ENCODE results near the gene PRR33.
"Not testable (repeated sequence)": the region's sequence is repeated elsewhere in the genome, so short reads cannot be mapped to it uniquely, and the experiment has no call there.

Gene PRR33

DNA sequence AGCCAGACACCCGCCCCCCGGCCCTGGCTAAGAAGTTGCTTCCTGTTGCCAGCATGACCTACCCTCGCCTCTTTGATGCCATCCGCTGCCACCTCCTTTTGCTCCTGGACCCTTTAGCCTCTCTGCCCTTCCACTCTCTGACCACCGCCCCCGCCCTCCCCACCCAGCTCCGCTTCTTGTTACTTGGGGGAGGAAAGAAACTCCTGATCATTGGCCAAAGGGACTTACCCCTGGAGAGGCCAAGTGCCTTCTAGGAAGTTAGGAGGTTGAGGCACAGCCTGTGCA, at the start of gene PRR33:
PRR33 (minus strand) TSS at position 65 of the 285 bp plus-strand sequence. CDS start 1,311 bp downstream, outside the sequence.
- no peak for DNase-seq

DNA sequence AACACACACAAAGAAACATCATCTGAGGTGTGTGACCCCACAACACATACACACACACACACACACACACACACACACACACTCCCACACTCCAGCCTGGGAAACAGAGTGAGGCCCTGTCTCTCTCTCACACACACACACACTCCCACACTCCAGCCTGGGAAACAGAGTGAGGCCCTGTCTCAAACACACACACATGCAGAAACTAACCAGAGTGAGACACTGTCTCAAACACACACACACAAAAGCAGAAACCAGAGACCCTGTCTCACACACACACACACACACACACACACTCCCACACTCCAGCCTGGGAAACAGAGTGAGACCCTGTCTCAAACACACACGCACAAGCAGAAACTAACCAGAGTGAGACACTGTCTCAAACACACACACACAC, 48.1 kb upstream of the PRR33 start:
- not testable (repeated sequence) for DNase-seq

DNA sequence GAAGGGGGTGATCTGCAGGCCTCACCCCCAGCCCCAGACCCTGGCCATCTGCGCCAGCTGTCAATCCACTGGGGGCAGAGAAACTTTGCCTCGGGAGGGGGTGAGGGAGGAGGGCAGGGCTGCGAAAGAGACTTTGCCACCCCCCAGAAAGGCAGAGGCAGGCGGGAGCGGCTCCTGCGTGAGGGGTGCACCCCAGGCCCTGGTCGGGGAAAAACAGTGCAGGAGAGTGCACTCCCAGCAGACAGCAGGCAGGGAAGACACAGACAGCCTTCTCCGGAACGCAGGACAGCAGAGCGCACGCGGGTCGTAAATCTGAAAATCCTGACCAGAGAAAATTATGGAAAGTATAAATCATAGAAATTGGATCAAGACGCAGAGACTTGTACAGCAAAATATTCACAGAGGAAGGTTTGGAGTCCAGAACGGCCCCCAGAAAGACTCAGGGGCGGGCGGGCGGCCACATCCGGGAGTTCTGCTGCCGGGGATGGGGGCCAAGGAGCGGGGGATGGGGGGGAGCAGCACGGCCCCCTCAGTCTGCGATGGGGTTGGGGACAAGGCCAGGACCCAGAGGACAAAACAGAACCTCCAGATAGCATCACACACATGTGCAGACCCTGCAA, 47.4 kb upstream of the PRR33 start:
- no peak for DNase-seq

DNA sequence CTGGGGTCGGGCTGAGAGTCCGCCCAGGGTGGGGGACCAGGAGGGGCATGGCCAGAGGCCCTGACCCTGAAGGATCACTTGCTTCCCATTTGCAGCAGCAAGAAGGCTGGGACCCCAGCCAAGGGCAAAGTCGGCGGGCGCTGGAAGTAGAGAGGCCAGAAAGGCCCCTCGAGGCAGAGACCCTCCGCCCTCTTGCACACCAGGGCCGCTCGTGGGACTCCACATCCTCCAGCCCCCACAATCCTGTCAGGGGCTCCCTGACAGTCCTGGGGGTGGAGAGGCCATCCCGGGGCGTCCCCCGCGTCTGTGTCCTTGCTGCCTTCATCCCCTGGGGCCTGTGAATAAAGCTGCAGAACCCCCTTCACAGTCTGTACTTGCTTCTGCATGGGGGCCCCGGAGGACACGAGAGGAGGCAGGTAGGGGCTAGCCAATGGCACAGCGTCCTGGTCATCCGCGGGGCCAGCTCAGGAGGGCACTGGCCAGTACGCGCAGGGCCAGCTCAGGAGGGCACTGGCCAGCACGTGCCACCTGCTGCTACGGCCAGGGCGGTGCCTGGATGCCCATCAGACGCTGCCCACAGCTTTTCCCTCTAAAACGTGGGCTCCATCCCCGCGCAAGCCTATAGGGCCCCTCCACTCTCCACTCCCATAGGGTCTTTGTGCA, 46.8 kb upstream of the PRR33 start:
- no peak for DNase-seq

DNA sequence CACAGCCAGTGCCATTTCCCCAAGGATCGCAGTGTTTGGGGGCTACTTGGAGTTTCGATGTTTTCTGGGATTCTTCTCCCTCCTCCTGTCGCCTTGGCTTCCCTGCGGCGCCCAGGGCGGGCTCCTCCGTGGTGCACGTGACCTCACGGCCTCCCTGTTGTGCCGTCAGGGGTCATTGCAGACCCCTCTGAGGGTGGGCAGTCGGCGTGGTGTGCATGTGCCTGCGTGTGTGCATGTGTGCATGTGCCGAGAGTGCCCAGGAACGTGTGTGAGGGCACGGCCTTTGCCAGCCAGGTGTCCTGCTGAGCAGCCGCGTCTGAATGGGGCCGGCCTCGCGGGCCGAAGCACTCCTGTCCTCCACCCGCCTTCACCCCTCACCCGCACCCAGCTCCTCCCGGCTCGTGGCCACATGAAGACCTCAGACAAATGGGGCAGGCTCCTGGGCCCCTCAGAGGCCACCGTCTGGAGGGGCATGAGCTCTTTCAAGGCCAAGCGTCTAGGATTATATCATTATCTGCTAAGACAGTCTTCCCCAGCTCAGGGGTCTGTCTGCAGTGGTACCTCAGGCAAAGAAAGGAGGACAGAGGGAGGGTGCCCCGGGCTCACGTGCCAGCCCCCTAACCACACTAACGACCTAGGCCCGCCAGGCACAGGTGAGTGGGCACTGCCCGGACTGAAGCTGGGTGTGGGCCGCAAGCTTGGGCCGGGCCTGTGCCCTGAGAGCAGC, 46.1 kb upstream of the PRR33 start:
- DNase-seq, result no peak

DNA sequence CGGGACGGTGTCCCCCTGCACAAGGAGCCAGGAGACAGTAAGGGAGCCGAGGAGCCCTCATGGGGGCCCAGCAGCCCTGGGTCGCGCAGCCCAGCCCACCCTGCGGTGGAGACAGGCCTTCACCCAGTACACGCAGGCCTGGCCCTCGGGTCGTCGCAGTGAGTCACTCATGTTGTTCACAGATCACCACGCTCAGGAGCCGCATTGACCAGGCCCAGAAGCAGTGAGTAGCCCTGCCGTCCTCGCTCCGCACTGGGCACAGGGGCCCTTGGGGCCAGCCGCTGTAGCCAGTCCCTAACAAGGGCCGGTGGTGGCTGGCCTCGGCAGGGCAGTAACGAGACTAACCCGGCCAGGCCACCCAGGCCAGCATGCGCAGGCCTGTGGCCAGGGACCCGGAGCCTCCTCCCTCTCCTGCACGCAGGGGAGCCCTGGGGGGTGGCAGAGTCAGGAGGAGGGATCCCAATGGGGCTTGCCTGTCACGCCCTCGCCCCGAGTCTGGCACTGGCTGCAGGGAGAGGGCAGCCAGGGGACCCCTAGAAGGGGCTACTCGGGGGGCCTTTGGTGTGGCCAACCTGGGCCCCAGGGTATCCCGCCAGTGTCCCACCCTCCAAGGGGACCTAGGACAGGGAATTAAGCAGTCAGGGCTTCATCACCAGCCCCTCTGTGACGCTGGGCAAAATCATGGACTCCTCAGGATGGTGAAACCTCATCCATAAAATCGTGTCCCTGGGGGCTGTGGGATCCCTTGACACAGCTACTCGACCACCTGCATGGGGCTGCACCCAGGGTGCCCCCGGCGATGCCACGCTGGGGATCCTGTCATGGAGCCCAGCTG, 45.3 kb upstream of the PRR33 start:
- DNase-seq, result no peak

DNA sequence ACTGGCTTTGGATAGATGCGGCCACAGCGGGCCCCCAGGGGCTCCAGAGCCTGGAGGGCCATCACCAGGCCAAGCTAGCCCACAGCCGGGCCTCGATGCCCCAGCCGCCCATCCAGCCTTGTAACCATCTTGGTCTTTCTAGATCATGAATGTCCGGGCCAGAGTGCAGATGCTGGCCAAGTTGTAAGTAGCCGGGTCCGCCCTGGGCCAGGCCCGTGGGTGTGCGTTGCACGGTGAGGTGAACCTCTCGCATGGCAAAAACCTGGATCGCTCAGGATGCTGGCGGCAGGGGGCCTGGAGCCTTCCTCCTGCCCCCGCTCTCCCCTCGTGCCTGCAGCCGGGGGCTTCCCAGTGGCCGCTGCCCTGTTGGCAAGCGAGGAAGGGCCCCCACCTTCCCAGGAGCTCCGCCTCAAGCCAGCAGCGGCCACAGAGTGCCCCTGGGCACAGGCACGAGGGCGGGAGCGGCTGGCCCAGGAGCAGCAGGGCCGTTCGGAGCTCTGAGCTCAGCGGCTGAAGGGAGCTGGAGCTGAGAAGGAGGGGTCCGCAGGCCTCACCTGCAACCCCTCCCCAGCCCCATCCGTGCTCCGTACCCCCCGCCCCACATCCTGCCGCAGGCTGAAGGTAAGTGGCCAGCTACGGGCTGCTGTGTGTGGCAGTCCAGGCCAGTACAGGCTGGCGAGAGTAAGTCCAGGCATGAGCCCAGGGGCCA, 44.5 kb upstream of the PRR33 start:
- DNase-seq, result no peak

DNA sequence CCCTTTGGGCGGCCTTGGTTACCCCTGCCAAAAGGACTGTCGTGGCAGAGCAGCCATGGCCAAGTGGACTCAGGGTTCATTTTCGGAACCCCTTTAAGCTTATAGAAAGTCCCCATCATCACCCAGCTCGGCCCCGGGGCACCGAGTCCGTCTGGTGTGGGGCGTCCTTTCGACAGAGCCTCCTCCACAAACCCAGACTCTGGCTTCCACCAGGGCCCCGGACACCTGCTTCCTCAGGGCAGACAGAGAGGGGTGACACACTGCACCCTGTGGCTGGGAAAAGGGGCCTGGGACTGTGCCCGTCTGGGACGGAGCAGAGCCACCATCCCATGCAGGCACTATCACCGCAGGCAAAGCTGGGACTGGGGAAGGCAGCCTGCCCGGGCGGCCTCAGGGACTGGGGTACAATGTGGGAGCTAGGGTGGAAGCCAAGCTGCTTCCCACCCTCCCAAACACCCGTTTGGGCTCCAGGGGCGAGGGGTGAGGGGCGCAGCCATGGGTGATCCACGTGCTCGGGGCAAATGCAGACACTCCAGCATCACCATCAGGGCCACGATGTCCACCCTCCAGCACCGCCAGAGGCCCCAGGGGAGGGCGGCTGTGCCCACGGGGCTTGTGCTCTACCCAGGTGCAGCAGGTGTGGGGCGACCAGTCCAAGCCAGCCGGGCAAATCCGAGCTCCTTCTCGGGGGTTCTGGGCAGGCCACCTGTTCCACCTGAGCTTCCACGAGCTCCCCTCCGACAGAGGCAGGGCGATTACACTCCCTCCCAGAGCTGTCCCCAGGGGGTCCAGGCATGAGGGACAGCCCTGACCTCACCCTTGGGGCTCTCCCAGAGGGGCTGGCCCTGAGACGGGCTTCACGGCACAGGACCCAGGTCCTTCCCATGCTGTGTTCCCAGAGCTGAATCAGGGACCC, 43.7 kb upstream of the PRR33 start:
- DNase-seq, result no peak

DNA sequence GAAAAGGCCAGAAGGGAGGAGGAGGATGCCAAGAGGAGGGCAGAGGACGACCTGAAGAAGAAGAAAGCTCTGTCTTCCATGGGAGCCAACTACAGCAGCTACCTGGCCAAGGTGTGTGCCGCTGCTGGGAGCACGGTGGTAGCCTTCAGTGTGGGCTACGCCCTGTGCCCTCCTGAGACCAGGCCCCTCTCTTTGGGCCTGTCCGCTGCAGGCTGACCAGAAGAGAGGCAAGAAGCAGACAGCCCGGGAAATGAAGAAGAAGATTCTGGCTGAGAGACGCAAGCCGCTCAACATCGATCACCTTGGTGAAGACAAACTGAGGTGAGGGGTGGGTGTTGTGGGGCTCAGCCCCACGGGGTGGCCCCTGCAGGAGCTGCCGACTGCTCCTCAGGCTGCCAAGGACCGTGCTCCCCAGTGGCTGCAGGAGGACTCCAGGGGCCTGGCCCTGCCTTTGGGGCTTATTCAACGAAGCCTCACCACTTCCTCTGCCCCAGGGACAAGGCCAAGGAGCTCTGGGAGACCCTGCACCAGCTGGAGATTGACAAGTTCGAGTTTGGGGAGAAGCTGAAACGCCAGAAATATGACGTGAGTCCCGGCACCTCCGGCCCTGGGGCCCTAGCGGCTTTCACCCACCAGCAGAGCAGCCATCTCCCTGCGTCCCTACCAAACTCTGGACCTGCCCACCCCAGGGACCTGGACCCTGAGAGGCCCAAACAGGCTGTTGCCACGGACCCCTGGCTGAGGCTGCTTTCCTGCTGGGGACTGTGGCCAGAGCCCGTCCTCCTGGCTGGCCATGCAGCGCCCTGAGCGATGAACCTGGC, 42.9 kb upstream of the PRR33 start:
- DNase-seq, result no peak

DNA sequence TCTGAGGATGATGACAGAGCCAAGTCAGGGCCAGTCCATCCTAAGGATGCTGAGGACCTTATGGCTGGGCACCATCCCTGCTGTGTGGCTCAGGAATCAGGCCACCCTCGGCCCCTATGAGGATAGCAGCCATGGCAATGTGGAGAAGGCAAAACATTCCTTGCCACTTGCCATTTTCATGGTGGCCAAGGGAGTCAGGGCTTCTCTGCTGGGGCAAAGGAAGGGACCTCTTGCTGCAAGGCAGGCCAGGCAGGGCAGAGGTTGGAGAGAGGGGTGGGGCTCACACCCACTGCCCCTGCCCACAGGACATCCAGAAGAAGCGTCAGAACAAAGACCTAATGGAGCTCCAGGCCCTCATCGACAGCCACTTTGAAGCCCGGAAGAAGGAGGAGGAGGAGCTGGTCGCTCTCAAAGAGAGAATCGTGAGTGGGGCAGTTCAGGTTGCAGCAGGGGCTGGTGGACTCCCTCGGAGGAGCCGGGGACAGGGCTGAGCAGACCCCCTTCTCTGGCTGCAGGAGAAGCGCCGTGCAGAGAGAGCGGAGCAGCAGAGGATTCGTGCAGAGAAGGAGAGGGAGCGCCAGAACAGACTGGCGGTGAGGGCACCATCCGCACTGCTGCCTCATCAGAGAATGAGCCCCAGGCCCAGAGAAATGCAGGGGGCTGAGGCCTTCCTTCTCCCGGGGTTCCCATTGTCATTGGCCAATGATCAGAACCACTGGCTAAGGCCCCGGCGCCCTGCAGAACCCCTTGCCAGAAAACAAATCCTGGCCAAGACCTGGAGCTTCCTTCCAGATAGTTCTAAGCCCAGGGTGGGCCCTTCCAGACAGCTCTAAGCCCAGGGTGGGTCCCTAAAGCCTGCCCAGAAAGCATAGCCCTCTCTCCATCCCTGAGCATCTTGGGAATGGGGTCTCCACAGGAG, 42.0 kb upstream of the PRR33 start:
- DNase-seq, result no peak

DNA sequence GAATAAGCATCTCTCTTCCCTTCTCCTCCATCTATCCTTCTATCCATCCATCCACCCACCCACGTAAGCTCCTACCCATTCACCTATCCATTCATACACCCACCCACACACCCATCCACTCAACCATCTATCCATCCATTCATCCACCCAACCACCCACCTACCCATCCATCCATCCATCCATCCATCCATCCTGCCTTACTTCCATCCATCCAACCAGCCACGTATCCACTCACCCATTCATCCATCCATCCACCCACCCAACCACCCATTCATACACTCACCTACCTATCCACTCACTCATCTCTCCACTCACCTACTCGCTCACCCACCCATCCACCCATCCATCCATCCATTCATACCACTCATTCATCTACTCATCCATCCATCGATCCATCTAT, 41.0 kb upstream of the PRR33 start:
- DNase-seq, result no peak

DNA sequence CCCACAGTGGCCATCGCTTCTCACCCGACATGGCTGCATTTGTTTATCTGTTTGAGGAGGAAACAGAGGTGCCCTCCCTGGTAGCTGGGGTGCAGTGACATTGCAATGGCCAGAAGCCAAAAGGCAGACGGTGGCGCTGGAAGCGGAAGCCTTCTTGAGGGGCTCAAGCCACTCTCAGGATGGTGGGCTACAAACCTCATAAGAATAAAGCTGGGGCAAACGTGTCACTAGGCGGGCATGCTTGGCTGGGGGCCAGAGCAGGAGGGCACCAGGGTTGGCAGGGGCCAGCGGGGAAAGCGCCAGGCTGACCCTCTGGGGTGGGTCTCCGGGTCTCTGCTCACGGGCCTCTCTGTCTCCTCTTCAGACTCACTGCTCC, 40.4 kb upstream of the PRR33 start:
- no peak for DNase-seq

DNA sequence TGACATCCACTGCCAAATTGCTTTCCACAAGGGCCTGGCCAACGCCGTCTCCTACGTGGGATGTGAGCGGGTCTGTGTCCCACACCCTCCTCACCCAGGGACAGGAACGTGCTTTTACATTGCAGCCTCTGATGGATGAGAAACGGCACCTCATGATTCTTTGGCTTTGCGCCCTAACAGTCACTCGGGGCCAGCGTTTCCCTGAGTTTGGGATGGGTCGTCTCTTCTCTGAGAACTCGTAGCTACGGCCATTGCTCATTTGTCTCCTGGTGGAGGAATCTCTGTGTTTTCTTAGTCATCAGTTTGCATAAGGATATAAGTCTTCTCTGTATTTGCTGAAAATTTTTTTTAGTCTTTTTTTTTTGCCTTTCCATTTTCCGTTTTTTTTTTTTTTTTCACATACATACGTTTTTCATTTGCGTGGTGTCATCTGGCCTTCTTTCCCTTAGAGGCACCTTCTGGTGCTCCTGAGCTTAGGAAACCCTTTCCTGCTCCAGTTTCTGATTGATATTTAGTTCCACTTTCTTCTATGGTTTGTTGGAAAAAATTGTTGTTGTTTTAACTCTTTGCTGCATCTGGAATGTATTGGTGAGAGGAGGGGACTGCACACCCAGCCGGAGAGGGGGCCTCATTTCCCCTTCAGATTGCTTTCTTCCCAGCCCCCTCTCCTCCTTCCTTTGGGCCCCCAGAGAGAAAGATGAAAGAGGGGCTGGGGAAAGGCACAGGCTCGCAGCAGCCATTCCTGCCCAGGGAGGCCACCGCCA, 39.8 kb upstream of the PRR33 start:
- no peak for DNase-seq

DNA sequence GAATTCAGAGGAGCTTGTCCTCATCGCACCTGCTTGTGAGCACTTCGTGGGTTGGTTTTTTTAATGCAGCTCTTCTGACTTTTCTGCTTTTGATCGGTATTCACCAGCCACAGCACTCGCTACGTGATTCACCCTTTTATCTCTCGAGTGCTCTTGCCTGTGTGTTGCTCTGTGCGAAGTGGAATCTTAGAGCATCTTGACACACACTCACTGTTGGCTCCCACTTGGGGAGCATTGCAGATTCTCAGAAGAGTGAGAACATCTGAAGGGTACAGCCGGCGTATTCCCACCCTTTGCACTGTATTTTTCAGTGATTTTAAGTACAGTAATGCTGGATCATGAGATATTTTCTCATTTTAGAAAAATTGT, 38.8 kb upstream of the PRR33 start:
- no peak for DNase-seq

DNA sequence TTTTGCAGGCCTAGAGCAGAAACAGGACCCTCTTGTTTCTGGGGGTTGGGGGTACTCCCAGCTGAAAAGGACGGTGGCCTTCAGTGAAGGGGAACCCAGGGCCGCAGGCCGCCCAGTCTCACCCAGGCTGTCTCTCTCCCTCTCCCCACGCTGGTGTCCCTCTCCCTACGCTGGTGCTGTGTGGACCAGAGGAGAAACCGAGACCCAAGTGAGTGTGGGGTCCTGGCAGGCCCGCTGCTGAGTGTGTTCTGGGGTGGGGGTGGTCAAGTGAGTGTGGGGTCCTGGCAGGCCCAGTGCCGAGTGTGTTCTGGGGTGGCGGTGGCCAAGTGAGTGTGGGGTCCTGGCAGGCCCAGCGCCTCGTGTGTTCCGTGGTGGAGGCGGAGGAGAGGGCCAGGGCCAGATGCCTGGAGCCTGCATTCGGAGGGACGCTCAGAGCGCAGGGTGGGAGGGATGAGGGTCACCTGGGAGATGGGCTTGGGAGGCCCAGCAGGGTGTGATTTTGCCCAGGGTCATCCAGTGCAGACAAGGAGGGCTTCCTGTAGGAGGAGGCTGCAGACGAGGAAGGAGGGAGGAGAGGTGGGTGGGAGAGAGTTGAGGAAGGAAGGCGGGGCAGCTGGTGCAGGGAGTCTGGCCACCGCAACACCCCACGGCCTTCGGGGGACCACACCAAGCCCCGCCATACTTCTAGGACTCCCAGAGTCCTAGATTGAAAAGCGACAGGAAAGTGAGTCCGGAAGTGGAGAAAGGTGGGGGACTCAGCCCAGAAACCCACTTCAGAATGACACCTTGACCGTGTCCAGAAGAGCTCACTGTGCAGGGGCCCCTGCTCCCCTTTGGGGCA, 38.1 kb upstream of the PRR33 start:
- no peak for DNase-seq

DNA sequence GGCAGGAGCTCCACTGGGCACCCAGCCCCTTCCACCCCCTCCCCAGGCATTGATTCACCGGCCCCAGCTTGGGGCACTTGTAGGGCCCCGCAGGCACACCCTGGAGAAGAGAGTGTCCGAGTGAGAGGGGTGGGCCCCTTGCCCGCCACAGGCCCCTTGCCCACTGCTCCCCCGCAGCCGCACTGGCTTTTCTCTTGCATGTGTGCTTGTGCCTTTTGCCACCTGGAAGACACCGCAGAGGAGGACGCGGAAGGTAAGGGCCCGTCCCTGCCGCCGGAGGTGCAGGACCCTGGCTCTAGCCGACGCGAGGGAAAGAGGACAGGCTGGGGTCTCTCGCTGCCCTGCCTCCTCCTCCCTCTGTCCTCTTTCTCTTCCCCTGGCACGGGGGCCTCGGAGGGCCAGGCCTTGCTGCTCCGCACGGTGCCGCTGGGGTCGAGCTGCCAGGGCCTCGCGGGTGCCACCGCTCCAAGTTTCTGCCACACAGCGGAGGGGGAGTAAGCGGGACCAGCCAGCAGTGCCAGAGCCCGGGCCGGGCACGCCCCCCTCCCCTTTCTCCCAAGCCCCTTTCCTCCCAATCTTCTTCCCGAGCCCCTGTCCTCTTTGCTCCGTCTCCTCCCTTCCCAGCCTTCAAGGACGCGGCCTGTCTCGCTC, 37.3 kb upstream of the PRR33 start:
- DNase-seq, result no peak

DNA sequence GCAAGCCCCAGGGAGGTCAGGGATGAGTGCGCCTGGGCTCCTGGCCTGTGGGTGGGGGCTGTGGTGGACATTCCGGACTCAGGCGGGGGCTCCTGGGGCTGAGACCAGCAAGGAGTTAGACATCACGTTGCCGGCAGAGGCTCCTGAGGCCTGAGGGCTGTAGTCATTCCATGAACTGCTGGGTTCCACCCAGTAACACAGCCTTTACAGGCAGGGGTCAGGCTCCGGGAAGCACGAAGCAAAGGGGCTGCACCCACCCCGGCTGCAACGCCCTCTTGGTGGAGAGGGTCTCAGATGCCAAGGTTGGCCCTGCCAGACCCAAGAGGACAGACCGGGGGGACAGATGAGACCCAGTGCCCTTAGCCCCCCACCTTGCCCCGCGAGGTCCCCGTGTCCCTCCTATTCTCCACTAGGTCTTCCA, 36.8 kb upstream of the PRR33 start:
- no peak for DNase-seq

Measured in cortex of kidney (tissue), 1 donor.